Pulmonary artery endothelial cell (primary cell): ENCODE measurements around the gene LINGO4. TPM values are rescaled to one million over a fixed set of nuclear protein-coding genes. Genes with fewer than 3 reads are reported as not detected.

ENCODE experiments used
- DNase-seq: peaks from one replicate; pipeline ENCODE4 v3.0.0-alpha.2; 2011; ENCODE audit warnings: low read depth, low spot score
- total RNA-seq: library from RNA; depleted of rRNA; stranded (reverse); fragments of >200 nt; gene quantifications from 2 replicates; pipeline ENCODE4 v1.2.3, GENCODE V29; 2014

The LINGO4 gene
- total RNA-seq, 1 donor from 2014 or later: not detected

- no peak for DNase-seq
Observed at GRCh38 chr1:151834239-151834638, 29.0 kb upstream of the LINGO4 start.

GRCh38 chr1:151833172-151833900 is 28.1 kb upstream of the LINGO4 start:
- no peak for DNase-seq

GRCh38 chr1:151832318-151832980 is 27.2 kb upstream of the LINGO4 start:
- DNase-seq: no peak

GRCh38 chr1:151831605-151832004 is 26.4 kb upstream of the LINGO4 start, which contains the start of gene RORC:
TSS of gene RORC (minus strand) at chr1:151831802. CDS start at chr1:151831764, 38 bp downstream.
- DNase-seq: no peak

GRCh38 chr1:151831256-151831591 is 26.0 kb upstream of the LINGO4 start:
- DNase-seq: no peak

GRCh38 chr1:151830055-151830454 is 24.8 kb upstream of the LINGO4 start:
- DNase-seq: no peak

GRCh38 chr1:151829352-151830046 is 24.3 kb upstream of the LINGO4 start:
- no peak for DNase-seq

DNA sequence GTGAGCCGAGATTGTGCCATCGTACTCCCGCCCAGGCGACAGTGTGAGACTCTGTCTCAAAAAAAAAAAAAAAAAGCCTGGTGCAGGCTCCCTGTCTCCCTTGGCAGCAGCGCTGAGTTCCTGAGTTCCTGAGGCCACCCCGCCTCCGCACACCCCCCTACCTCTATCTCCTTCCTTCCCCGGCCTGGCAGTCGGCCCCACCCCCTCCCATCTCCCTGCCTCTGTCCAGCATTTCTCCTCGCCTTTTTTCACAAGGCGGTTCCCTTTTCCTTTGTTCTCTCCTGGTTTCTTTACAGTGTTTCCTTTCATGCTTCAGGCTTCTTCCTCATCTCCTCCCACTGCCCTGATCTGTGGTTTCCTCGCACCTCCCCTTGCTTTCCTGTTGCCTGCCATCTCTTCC is 23.7 kb upstream of the LINGO4 start:
- no peak for DNase-seq

- no peak for DNase-seq
Observed at GRCh38 chr1:151827853-151828252, 22.6 kb upstream of the LINGO4 start.

DNA sequence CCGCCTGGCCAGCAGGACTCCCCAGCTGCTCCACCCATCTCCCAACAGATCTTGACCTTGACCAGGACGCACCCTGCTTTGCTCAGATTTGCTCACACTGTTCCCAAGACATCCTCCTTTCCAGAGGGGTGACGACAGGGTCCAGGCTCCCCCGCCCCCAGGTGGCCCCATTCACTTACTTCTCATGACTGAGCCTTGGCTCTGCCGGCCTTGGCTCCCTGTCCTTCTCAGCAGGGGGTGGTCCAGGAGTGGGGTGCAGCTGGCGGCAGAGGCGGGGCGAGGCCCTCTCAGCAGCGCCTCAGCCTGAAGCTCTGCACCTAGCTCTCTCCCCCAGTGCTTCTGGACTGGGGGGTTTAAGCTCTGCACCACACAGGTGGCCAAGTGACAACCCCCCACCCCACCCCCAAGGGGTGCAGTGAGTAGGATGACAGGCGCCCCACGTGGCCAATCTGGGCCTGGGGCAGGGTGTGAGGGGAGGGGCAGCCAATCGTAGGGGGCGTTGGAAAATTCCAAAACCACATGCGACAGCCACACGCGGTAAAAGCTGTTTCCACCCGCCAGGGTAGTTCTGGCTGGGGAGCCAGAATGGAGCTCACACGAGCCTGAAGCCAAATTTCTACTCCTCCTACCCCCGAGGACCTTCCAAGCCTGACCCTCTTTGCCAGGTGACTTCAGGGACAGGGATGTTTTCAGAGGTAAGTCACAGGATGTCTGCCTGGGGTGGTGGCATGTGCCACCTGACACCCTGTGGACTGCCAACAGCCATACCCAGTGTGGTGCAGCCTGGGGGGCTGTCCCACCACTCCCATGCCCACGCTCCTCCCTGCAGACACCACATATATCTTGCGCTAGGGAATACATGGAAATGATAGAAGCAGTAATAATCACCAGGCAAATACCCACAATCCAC is 20.8 kb upstream of the LINGO4 start:
- no peak for DNase-seq

DNA sequence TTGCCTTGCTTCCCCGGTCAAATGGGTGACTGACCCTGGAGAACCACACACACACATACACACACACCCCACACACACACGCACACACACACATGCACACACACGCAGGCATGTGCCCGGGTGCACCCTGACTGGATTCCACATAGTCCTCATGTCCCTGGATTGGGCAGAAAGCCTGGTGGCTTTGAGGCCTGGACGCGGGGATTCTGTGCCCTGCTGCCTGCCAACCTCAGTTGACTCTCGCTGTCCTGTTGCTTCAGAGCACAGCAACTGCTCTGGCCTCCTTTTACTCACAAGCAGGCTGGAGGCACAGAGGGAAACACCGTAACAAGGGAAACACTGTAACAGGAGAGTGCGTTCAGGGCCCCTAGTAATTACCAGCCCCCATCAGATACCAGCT is 20.0 kb upstream of the LINGO4 start:
- DNase-seq: no peak

DNA sequence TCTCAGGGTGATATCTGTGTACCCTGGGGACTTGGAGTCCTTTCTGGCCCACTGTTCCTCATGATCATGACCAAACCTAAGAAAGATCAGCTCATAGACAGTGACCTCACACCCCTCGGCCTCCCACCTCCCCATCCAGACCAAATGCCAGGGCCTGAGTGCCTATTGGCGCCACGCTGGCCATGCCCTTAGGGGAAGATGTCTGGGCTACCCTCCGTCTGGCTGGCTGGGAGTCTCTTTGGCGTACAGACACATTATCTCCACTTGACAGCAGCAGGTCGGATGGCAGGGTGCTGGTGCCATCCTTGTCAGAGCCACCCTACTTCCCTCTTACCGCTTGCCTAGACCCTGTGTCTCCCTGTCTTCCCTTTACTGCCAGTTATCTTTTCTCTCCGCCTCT is 18.0 kb upstream of the LINGO4 start:
- DNase-seq: no peak

GRCh38 chr1:151822404-151822803 is 17.2 kb upstream of the LINGO4 start:
- no peak for DNase-seq

GRCh38 chr1:151820940-151821339 is 15.7 kb upstream of the LINGO4 start:
- DNase-seq: no peak

DNA sequence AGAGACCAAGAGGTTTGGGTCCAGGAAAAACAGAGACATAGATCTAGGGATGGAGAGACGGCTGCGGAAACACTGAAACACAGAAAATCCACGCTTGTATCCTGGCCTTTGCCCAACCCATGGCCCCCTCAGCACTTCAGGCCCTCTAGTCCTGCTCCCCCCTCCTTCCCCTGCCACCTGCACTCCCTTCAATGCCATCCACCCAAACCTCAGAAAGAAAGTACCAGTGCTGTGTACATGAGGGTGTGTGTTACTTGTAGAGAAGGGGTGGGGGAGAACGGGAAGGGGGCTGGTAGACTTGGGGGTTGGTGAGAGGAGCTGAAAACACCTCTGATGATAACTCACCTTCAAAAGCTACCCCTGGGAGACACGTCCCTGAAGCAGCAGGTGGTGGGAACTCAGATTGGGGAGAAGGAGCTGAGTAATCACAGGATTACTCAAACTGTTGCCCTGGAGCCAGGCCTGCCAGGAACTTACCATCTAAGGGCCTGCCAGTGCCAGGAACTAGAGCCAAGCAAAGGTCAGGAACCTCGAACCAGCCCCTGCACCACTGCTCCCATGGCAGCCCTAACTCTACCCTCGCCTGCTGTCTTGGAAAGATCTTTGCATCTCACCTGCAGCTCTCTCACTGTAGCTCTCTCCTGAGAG is 14.9 kb upstream of the LINGO4 start:
- no peak for DNase-seq

GRCh38 chr1:151819227-151819835 is 14.1 kb upstream of the LINGO4 start:
- no peak for DNase-seq

GRCh38 chr1:151817353-151817730 is 12.1 kb upstream of the LINGO4 start:
- DNase-seq: no peak

DNA sequence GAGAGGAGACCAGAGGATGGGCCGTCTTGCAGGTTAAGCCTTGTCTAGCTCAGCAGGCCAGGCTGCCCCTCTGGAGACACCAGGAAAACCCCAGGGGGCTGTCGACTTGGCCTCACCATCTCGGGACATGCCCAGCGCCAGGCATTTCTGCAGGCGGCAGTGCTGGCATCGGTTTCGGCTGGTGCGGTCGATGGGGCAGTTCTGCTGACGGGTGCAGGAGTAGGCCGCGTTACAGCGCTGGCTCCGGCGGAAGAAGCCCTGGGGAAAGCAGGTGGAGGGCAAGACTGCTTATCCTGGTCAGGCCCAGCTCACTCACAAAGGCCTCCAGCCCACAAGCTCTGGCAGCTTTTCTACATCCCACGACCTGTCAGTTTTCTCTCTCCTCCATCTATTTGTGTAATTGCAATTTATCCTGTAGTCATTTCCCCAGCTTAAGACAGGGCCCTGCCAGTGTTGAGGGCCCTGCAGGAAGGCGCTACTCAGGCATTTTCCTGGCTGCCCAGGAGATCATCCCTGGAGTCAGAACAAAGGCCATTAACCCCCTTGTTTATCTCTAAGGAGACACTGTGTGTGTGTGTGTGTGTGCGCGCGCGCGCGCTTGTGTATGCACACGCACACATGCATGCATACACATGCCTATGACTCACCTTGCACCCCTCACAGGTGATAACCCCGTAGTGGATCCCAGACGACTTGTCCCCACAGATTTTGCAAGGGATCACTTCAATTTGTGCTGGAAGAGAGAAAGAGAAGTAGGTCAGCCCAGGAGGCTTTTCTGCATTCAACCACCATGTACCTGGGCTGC is 11.5 kb upstream of the LINGO4 start:
- DNase-seq: no peak

DNA sequence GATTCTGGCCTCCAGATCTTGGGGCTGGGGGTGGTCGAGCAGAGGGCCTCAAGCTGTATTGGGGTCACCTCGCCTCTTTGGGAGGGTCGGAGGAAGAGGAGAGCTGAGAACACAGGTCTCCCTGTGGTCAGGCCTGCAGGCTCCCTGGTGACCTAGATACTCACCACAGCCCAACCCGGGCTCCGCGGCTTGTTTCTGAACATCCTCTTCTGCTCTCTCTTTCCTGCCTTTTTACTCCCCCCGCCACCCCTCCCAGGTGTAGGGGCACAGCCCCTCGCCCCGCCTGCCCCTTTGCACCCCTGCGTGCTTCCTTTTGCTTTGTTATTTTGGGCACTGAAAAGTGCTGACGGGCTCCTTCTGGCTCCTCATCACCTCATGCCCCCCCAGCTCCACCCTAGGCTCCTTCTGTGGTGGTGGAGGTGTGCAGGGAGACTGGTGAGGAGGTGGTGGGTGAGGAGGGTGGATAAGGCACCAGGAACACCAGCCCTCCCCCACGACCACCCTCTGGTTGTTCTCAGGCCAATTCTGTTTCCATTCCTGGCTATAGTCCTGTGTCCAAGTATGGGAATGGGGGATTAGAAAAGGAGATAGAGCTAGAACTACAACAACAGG is 10.6 kb upstream of the LINGO4 start:
- no peak for DNase-seq
